WTC11 (cell line): ENCODE measurements around the gene OCRL. TPM values are rescaled to one million over a fixed set of nuclear protein-coding genes. Genes with fewer than 3 reads are reported as not detected.

Experiments
- ATAC-seq: fragments of 200-7000 bp; cut with Tn5 transposase; 2 replicates; pipeline ENCODE4 v1.10.0; 2021; ENCODE audit warnings: mild to moderate bottlenecking, moderate library complexity
- Bru-seq: library from RNA; stranded (reverse); fragments of 400-500 nt; gene quantifications from one replicate; lab custom pipeline; 2021; lab: Mats Ljungman, UMichigan
- CTCF ChIA-PET: fragments of 300-600 bp; sonication (Branson Sonifier 250); formaldehyde crosslinking; loops from one replicate; lab custom pipeline; 2021; ENCODE audit warnings: antibody characterized with exemption; lab: Charles Lee
- POLR2A ChIA-PET: fragments of 350-600 bp; sonication (Branson Sonifier 250); formaldehyde crosslinking; loops from one replicate; lab custom pipeline; 2021; ENCODE audit warnings: antibody characterized with exemption; lab: Charles Lee
- DNase-seq: peaks from one replicate; pipeline ENCODE4 v3.0.0; 2021; ENCODE audit warnings: low spot score
- H3K27ac Mint-ChIP-seq: 2 replicates; pipeline ENCODE4 v1.8.0; 2021; ENCODE audit warnings: mixed read lengths
- H3K27me3 Mint-ChIP-seq: 2 replicates; pipeline ENCODE4 v1.8.0; 2021; ENCODE audit warnings: low read depth, mild to moderate bottlenecking, moderate library complexity, mixed read lengths
- H3K36me3 Mint-ChIP-seq: 2 replicates; pipeline ENCODE4 v1.8.0; 2021; ENCODE audit warnings: mixed read lengths
- H3K4me1 Mint-ChIP-seq: 2 replicates; pipeline ENCODE4 v1.8.0; 2022; ENCODE audit warnings: mixed read lengths
- H3K4me3 Mint-ChIP-seq: 2 replicates; pipeline ENCODE4 v1.8.0; 2021; ENCODE audit warnings: mild to moderate bottlenecking, moderate library complexity, mixed read lengths
- H3K9me3 Mint-ChIP-seq: 2 replicates; pipeline ENCODE4 v1.8.0; 2021; ENCODE audit warnings: mixed read lengths
- CREM ChIP-seq: sonication (generic); formaldehyde crosslinking; IDR thresholded peaks from 2 replicates; pipeline ENCODE4 v1.8.1; 2022; ENCODE audit warnings: mild to moderate bottlenecking, missing genetic modification reagents, moderate library complexity
- CTCF ChIP-seq: fragments of 200-600 bp; IDR thresholded peaks from 2 replicates; pipeline ENCODE4 v1.8.0; 2022; ENCODE audit warnings: antibody characterized with exemption
- EMX1 ChIP-seq: fragments of 250-450 bp; sonication (Bioruptor Pico); IDR thresholded peaks from 2 replicates; pipeline ENCODE4 v1.8.0; 2021; ENCODE audit warnings: mild to moderate bottlenecking
- FOXP4 ChIP-seq: sonication (generic); formaldehyde crosslinking; IDR thresholded peaks from 2 replicates; pipeline ENCODE4 v1.8.0; 2022; ENCODE audit warnings: mild to moderate bottlenecking, missing genetic modification reagents
- IRF1 ChIP-seq: sonication (generic); formaldehyde crosslinking; IDR thresholded peaks from 2 replicates; pipeline ENCODE4 v1.8.0; 2023; ENCODE audit warnings: missing genetic modification reagents
- JAZF1 ChIP-seq: fragments of 250-450 bp; sonication (Bioruptor Pico); IDR thresholded peaks from 2 replicates; pipeline ENCODE4 v1.9.0; 2021; ENCODE audit warnings: moderate library complexity, mild to moderate bottlenecking, inconsistent platforms
- JUN ChIP-seq: sonication (generic); formaldehyde crosslinking; IDR thresholded peaks from 2 replicates; pipeline ENCODE4 v1.8.0; 2023; ENCODE audit warnings: mild to moderate bottlenecking, missing genetic modification reagents
- MXD4 ChIP-seq: fragments of 250-450 bp; sonication (Bioruptor Pico); IDR thresholded peaks from 2 replicates; pipeline ENCODE4 v1.8.0; 2021; ENCODE audit warnings: mild to moderate bottlenecking, moderate library complexity, borderline replicate concordance
- OVOL2 ChIP-seq: fragments of 250-450 bp; sonication (Bioruptor Pico); IDR thresholded peaks from 2 replicates; pipeline ENCODE4 v1.9.0; 2021; ENCODE audit warnings: mild to moderate bottlenecking, borderline replicate concordance
- TP53 ChIP-seq: sonication (generic); formaldehyde crosslinking; IDR thresholded peaks from 2 replicates; pipeline ENCODE4 v1.8.1; 2023; ENCODE audit warnings: mild to moderate bottlenecking, missing genetic modification reagents
- ZNF121 ChIP-seq: sonication (generic); formaldehyde crosslinking; IDR thresholded peaks from 2 replicates; pipeline ENCODE4 v1.8.0; 2023; ENCODE audit warnings: missing genetic modification reagents
- ZNF671 ChIP-seq: fragments of 250-450 bp; sonication (Bioruptor Pico); IDR thresholded peaks from 2 replicates; pipeline ENCODE4 v1.8.0; 2021; ENCODE audit warnings: mild to moderate bottlenecking
- long read RNA-seq, 3 experiments: library from RNA in 1 of 3; library from capped mRNA in 1 of 3; library from polyadenylated mRNA in 1 of 3; unstranded in 2 of 3; stranded (forward) in 1 of 3; transcript quantifications; one replicate each; pipeline ENCODE4 v2.0.0, GENCODE V29; 2021
- total RNA-seq: library from RNA; stranded (reverse); gene quantifications from 3 replicates; pipeline ENCODE4 v1.2.3, GENCODE V29; 2021
- TF ChIP-seq, protein P1 (sequence below): sonication (generic); formaldehyde crosslinking; IDR thresholded peaks from 2 replicates; pipeline ENCODE4 v1.8.0; 2022; ENCODE audit warnings: mild to moderate bottlenecking, missing genetic modification reagents
- TF ChIP-seq, protein P2 (sequence below): sonication (generic); formaldehyde crosslinking; IDR thresholded peaks from 2 replicates; pipeline ENCODE4 v1.8.1; 2023; ENCODE audit warnings: mild to moderate bottlenecking, moderate library complexity, missing genetic modification reagents
- TF ChIP-seq, protein P3 (sequence below): sonication (generic); formaldehyde crosslinking; IDR thresholded peaks from 2 replicates; pipeline ENCODE4 v1.8.1; 2022; ENCODE audit warnings: mild to moderate bottlenecking, moderate library complexity, missing genetic modification reagents
- TF ChIP-seq, protein P4 (sequence below): fragments of 250-450 bp; sonication (Bioruptor Pico); IDR thresholded peaks from 2 replicates; pipeline ENCODE4 v1.8.0; 2021; ENCODE audit warnings: mild to moderate bottlenecking
- TF ChIP-seq, protein P5 (sequence below): sonication (generic); formaldehyde crosslinking; IDR thresholded peaks from 2 replicates; pipeline ENCODE4 v1.8.0; 2022; ENCODE audit warnings: mild to moderate bottlenecking, missing genetic modification reagents

OCRL gene
- total RNA-seq: 17.4 to 18.9 TPM (median 18.2 TPM) in 3 replicates
- Bru-seq, nascent RNA: percentile 73 among the genes with signal in this experiment
- long read RNA-seq, experiment 1, full-length matches to known transcripts: 35 of 76 reads
- long read RNA-seq, experiment 1, partial matches to known transcripts: 30 of 76 reads
- long read RNA-seq, experiment 1, other reads (novel, unspliced or antisense): 11 of 76 reads
- long read RNA-seq, experiment 2, full-length matches to known transcripts: 4 of 24 reads
- long read RNA-seq, experiment 2, partial matches to known transcripts: 19 of 24 reads
- long read RNA-seq, experiment 2, other reads (novel, unspliced or antisense): 1 of 24 reads
- long read RNA-seq, experiment 3, partial matches to known transcripts: 1 of 1 reads
- long read RNA-seq, experiment 3, other reads (novel, unspliced or antisense): 0 of 1 reads

DNA sequence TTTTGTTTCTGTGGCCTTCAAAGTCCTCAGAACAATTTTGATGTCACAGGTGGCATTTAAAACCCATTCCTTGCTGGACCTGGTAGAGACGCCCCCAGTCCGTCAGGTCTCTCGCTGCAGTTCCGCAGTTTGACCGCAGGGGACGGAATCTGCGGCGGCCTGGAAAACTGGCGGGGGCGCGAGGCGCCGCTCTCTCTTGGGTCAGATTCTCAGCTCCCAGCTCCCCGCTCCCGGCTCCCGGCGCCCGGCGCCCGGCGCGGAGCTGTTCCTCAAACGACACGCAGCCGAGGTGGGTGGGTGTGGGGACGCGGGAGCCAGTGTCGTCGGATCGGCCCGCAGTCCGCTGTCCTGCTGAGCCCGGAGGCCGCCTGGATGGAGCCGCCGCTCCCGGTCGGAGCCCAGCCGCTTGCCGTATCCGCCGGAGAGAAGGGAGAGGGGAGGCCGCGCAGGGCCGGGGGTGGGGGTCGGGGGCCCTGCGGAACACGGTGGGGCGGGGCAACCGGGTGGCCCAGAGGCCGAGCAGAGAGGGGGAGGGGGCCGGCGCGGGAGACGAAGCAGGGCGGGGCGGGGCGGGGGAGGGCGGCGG is at the start of gene OCRL:
TSS of gene OCRL (plus strand) at position 192 of the 586 bp plus-strand sequence. CDS start at position 373, 181 bp downstream.
- CTCF ChIA-PET: interaction anchor here (0.6 to 1.0 kb wide), 6 partner anchors 14 to 397 kb away, joined by 3 to 4 read pairs (median 4); partner anchors contain the start of gene SMARCA1
- POLR2A ChIA-PET: no interaction called here
- H3K36me3 Mint-ChIP-seq: no peaks in the 10 kb centered on the region
- peak within 1 kb of the TSS; percentile 68 for H3K4me3 Mint-ChIP-seq
- peaks cover 6% of the 10 kb centered on the region for H3K4me1 Mint-ChIP-seq
- TF ChIP-seq CTCF: peak; percentile 58
- TF ChIP-seq, protein P1, sequence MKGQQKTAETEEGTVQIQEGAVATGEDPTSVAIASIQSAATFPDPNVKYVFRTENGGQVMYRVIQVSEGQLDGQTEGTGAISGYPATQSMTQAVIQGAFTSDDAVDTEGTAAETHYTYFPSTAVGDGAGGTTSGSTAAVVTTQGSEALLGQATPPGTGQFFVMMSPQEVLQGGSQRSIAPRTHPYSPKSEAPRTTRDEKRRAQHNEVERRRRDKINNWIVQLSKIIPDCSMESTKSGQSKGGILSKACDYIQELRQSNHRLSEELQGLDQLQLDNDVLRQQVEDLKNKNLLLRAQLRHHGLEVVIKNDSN (CRISPR knock-in tag): no peak
- TF ChIP-seq ZNF121 (CRISPR knock-in tag): no peak
- TF ChIP-seq, protein P2, sequence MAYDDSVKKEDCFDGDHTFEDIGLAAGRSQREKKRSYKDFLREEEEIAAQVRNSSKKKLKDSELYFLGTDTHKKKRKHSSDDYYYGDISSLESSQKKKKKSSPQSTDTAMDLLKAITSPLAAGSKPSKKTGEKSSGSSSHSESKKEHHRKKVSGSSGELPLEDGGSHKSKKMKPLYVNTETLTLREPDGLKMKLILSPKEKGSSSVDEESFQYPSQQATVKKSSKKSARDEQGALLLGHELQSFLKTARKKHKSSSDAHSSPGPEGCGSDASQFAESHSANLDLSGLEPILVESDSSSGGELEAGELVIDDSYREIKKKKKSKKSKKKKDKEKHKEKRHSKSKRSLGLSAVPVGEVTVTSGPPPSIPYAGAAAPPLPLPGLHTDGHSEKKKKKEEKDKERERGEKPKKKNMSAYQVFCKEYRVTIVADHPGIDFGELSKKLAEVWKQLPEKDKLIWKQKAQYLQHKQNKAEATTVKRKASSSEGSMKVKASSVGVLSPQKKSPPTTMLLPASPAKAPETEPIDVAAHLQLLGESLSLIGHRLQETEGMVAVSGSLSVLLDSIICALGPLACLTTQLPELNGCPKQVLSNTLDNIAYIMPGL (CRISPR knock-in tag): peak; percentile 87
- TF ChIP-seq JUN: no peak
- ATAC-seq (peak; percentile 91), DNase-seq (peak; percentile 76)
- no peaks in the 10 kb centered on the region for H3K27me3 Mint-ChIP-seq
- H3K27ac Mint-ChIP-seq: no peak within 1 kb of the TSS
- H3K9me3 Mint-ChIP-seq: no peaks in the 10 kb centered on the region

GRCh38 chrX:129490330-129490729 is 49.7 kb upstream of the OCRL start:
- ATAC-seq: no peak
- peaks cover 47% of the 10 kb centered on the region for H3K36me3 Mint-ChIP-seq
- DNase-seq: no peak
- no peak overlapping the region for H3K4me3 Mint-ChIP-seq
- H3K9me3 Mint-ChIP-seq: no peaks in the 10 kb centered on the region
- no peaks in the 10 kb centered on the region for H3K27me3 Mint-ChIP-seq
- no peak overlapping the region for H3K27ac Mint-ChIP-seq
- TF ChIP-seq, protein P3, sequence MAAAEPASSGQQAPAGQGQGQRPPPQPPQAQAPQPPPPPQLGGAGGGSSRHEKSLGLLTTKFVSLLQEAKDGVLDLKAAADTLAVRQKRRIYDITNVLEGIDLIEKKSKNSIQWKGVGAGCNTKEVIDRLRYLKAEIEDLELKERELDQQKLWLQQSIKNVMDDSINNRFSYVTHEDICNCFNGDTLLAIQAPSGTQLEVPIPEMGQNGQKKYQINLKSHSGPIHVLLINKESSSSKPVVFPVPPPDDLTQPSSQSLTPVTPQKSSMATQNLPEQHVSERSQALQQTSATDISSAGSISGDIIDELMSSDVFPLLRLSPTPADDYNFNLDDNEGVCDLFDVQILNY (CRISPR knock-in tag): no peak
- no peak for TF ChIP-seq OVOL2 (CRISPR knock-in tag)
- POLR2A ChIA-PET: no interaction called here
- CTCF ChIA-PET: no interaction called here
- H3K4me1 Mint-ChIP-seq: no peaks in the 10 kb centered on the region

DNA sequence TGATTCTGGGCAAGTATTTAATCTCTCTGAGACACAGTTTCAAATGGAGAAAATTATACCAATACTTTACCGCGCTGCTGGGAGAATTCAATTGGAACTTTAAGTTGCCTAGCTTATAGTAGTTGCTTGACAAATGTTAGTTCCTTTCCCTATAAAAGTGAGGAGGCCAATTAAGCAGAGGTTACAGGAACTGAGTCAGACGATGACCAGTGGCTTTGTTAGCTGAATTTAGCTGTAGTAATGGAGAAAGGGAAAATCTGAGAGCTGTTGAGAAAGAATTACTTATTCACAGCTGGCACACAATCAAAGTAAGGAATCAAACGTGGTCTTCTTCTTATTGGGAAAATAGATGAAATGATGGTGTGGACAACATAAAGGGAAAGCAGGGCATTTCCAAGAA is 46.4 kb upstream of the OCRL start:
- DNase-seq (no peak), ATAC-seq (no peak)
- CTCF ChIA-PET: no interaction called here
- POLR2A ChIA-PET: no interaction called here
- Mint-ChIP-seq H3K27ac (peak overlapping the region; percentile 45; the same call in 1 of the 2 replicates), H3K9me3 (no peaks in the 10 kb centered on the region), H3K27me3 (no peaks in the 10 kb centered on the region), H3K4me3 (no peak overlapping the region), H3K4me1 (no peaks in the 10 kb centered on the region), H3K36me3 (peaks cover 46% of the 10 kb centered on the region)
- TF ChIP-seq, protein P4, sequence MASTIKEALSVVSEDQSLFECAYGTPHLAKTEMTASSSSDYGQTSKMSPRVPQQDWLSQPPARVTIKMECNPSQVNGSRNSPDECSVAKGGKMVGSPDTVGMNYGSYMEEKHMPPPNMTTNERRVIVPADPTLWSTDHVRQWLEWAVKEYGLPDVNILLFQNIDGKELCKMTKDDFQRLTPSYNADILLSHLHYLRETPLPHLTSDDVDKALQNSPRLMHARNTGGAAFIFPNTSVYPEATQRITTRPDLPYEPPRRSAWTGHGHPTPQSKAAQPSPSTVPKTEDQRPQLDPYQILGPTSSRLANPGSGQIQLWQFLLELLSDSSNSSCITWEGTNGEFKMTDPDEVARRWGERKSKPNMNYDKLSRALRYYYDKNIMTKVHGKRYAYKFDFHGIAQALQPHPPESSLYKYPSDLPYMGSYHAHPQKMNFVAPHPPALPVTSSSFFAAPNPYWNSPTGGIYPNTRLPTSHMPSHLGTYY (CRISPR knock-in tag): no peak
- TF ChIP-seq CREM (CRISPR knock-in tag): no peak
- no peak for TF ChIP-seq TP53 (CRISPR knock-in tag)
- TF ChIP-seq FOXP4 (CRISPR knock-in tag): no peak
- no peak for TF ChIP-seq EMX1 (CRISPR knock-in tag)
- TF ChIP-seq ZNF671 (CRISPR knock-in tag): no peak
- no peak for TF ChIP-seq CTCF
- no peak for TF ChIP-seq JAZF1 (CRISPR knock-in tag)
- TF ChIP-seq, protein P5, sequence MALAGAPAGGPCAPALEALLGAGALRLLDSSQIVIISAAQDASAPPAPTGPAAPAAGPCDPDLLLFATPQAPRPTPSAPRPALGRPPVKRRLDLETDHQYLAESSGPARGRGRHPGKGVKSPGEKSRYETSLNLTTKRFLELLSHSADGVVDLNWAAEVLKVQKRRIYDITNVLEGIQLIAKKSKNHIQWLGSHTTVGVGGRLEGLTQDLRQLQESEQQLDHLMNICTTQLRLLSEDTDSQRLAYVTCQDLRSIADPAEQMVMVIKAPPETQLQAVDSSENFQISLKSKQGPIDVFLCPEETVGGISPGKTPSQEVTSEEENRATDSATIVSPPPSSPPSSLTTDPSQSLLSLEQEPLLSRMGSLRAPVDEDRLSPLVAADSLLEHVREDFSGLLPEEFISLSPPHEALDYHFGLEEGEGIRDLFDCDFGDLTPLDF (CRISPR knock-in tag): no peak
- TF ChIP-seq MXD4 (CRISPR knock-in tag): no peak
- TF ChIP-seq IRF1 (CRISPR knock-in tag): no peak
